K562 (cell line): Measurements from ENCODE around the gene EEA1. TPM values are rescaled to one million over a fixed set of nuclear protein-coding genes. Genes with fewer than 3 reads are reported as not detected.

ENCODE experiments used
- ATAC-seq: fragments of 200-7000 bp; cut with Tn5 transposase; 3 replicates; pipeline ENCODE4 v1.9.1; 2020; ENCODE audit warnings: moderate library complexity
- BruUV-seq: library from RNA; stranded (reverse); fragments of 400-500 nt; replicated peaks from 2 replicates; lab custom pipeline; 2021; lab: Mats Ljungman, UMichigan
- CTCF ChIA-PET: fragments of 300-600 bp; formaldehyde crosslinking; extraction: SDS; loops from one replicate; lab custom pipeline; 2021; ENCODE audit warnings: low intra/inter-chr PET ratio; lab: Yijun Ruan, JAX
- POLR2A ChIA-PET: fragments of 300-600, 350-650 bp; sonication (Branson Sonifier 250); formaldehyde crosslinking; extraction: SDS; loops from one replicate; lab custom pipeline; 2021; ENCODE audit warnings: antibody characterized with exemption, inconsistent platforms; lab: Yijun Ruan, JAX
- DNase-seq, 4 experiments: peaks; one replicate each; pipeline versions ENCODE4 v3.0.0 to v3.0.0-alpha.2; 2011 to 2018; ENCODE audit warnings: low spot score in 3 of 4, mixed read lengths in 3 of 4; ENCODE audit errors: extremely low read depth in 1 of 4
- FAIRE-seq: peaks from 2 replicates; lab custom pipeline; 2011; peaks lifted over from hg19 to GRCh38; lab: Jason Lieb, UNC
- H2AFZ ChIP-seq: 2 replicates; pipeline ENCODE4 v1.6.0; 2011; ENCODE audit warnings: low read depth, low read length, control low read depth, inconsistent platforms
- H3K27ac ChIP-seq: fragments of 200-600 bp; 3 replicates; pipeline ENCODE4 v1.8.0; 2011; ENCODE audit warnings: low read depth, mild to moderate bottlenecking, control low read depth, inconsistent platforms, low read length, moderate library complexity, mixed read lengths; ENCODE audit errors: extremely low read depth
- H3K27me3 ChIP-seq, 2 experiments: fragments of 300-600 bp in 1 of 2; 2 replicates in 1 of 2; 3 replicates in 1 of 2; pipeline versions ENCODE4 v1.6.0 to v1.8.0; 2011; ENCODE audit warnings: inconsistent platforms in 2 of 2, low read length in 2 of 2, mild to moderate bottlenecking in 1 of 2, mixed read lengths in 1 of 2, moderate library complexity in 1 of 2; ENCODE audit not compliant: control insufficient read depth in 2 of 2, insufficient read depth in 2 of 2
- H3K36me3 ChIP-seq: fragments of 300-600 bp; 3 replicates; pipeline ENCODE4 v1.8.0; 2011; ENCODE audit warnings: mild to moderate bottlenecking, low read length, inconsistent platforms; ENCODE audit not compliant: control insufficient read depth, insufficient read depth
- H3K4me1 ChIP-seq, 2 experiments: fragments of 200-600 bp in 1 of 2; replicated peaks in 1 of 2; 2 replicates in 1 of 2; 3 replicates in 1 of 2; pipeline versions ENCODE4 v1.5.1 to v1.8.0; 2011; ENCODE audit warnings: inconsistent platforms in 2 of 2, low read length in 2 of 2, mild to moderate bottlenecking in 1 of 2, mixed read lengths in 1 of 2, moderate library complexity in 1 of 2; ENCODE audit not compliant: control insufficient read depth in 2 of 2, insufficient read depth in 2 of 2
- H3K4me2 ChIP-seq: 2 replicates; pipeline ENCODE4 v1.6.1; 2011; ENCODE audit warnings: low read length, control low read depth, inconsistent platforms, mixed read lengths; ENCODE audit not compliant: insufficient read depth
- H3K4me3 ChIP-seq: fragments of 200-600 bp; sonication (generic), shearing (Covaris generic); 2 replicates; pipeline ENCODE4 v1.5.1; 2016; ENCODE audit warnings: control low read depth, inconsistent platforms
- H3K79me2 ChIP-seq: fragments of 200-600 bp; 3 replicates; pipeline ENCODE4 v1.8.0; 2011; ENCODE audit warnings: low read length, inconsistent platforms; ENCODE audit not compliant: control insufficient read depth, insufficient read depth
- H3K9ac ChIP-seq, 2 experiments: 2 replicates each; pipeline versions ENCODE4 v1.6.0 to v1.6.1; 2011; ENCODE audit warnings: low read depth in 2 of 2, low read length in 2 of 2, control low read depth in 1 of 2, inconsistent platforms in 1 of 2, mild to moderate bottlenecking in 1 of 2, mixed read lengths in 1 of 2; ENCODE audit not compliant: insufficient read depth in 1 of 2
- H3K9me1 ChIP-seq: one replicate; pipeline ENCODE4 v1.6.0; 2011; ENCODE audit warnings: inconsistent platforms, mild to moderate bottlenecking, low read length, moderate library complexity; ENCODE audit not compliant: control insufficient read depth, insufficient read depth
- H3K9me3 ChIP-seq: replicated peaks from 2 replicates; pipeline ENCODE4 v1.5.1; 2011; ENCODE audit warnings: low read depth, low read length, inconsistent platforms; ENCODE audit not compliant: control insufficient read depth, insufficient read depth
- H4K20me1 ChIP-seq: replicated peaks from 2 replicates; pipeline ENCODE4 v1.6.1; 2011; ENCODE audit warnings: low read length, inconsistent platforms, mixed read lengths; ENCODE audit not compliant: control insufficient read depth, insufficient read depth
- ARID2 ChIP-seq: fragments of 450-650 bp; IDR thresholded peaks from 2 replicates; pipeline ENCODE4 v1.6.1; 2017; ENCODE audit warnings: antibody characterized with exemption, mild to moderate bottlenecking
- CSDE1 ChIP-seq, 2 experiments: fragments of 450-650 bp; IDR thresholded peaks; 2 replicates each; pipeline ENCODE4 v1.6.1; 2016; ENCODE audit warnings: mild to moderate bottlenecking in 1 of 2
- CTBP1 ChIP-seq: fragments of 450-650 bp; IDR thresholded peaks from 2 replicates; pipeline ENCODE4 v1.6.1; 2016; ENCODE audit warnings: borderline replicate concordance
- CTCF ChIP-seq, 3 experiments: IDR thresholded peaks in 2 of 3; conservative IDR thresholded peaks in 1 of 3; 2 replicates each; pipeline ENCODE4 v1.5.1; 2011 to 2012; ENCODE audit warnings: low read length in 3 of 3, mild to moderate bottlenecking in 3 of 3, control low read depth in 2 of 3, improper control_type of control experiment in 1 of 3, inconsistent platforms in 1 of 3, low read depth in 1 of 3, mixed read lengths in 1 of 3, moderate library complexity in 1 of 3; ENCODE audit not compliant: insufficient read depth in 2 of 3
- ESRRB ChIP-seq: fragments of 250-450 bp; sonication (Bioruptor Pico); IDR thresholded peaks from 2 replicates; pipeline ENCODE4 v1.5.0; 2020; ENCODE audit warnings: mild to moderate bottlenecking, moderate library complexity, borderline replicate concordance
- FOXM1 ChIP-seq, 2 experiments: fragments of 450-650 bp in 1 of 2; sonication (generic) in 1 of 2; formaldehyde crosslinking in 1 of 2; IDR thresholded peaks; 2 replicates each; pipeline versions ENCODE4 v1.6.1 to v1.9.0; 2017 to 2022; ENCODE audit warnings: low read depth in 2 of 2, mild to moderate bottlenecking in 2 of 2, missing genetic modification reagents in 1 of 2, moderate library complexity in 1 of 2
- NFE2L1 ChIP-seq: fragments of 450-650 bp; IDR thresholded peaks from 2 replicates; pipeline ENCODE4 v1.6.1; 2016; ENCODE audit warnings: missing genetic modification characterization, low read depth, mild to moderate bottlenecking, missing compliant biosample characterization, moderate library complexity, borderline replicate concordance
- POLR2H ChIP-seq: IDR thresholded peaks from 2 replicates; pipeline ENCODE4 v1.6.1; 2016; ENCODE audit warnings: missing genetic modification characterization, low read depth, mild to moderate bottlenecking, control low read depth, missing compliant biosample characterization, moderate library complexity
- PRMT5 ChIP-seq: sonication (generic); formaldehyde crosslinking; IDR thresholded peaks from 2 replicates; pipeline ENCODE4 v1.5.0; 2020; ENCODE audit warnings: missing genetic modification reagents
- PYGO2 ChIP-seq: fragments of 450-650 bp; IDR thresholded peaks from 2 replicates; pipeline ENCODE4 v1.6.1; 2016; ENCODE audit warnings: mild to moderate bottlenecking, missing genetic modification characterization, moderate library complexity, missing compliant biosample characterization
- RAD51 ChIP-seq: fragments of 450-650 bp; IDR thresholded peaks from 2 replicates; pipeline ENCODE4 v1.7.1; 2016; ENCODE audit warnings: low read depth, mild to moderate bottlenecking, borderline replicate concordance
- RB1 ChIP-seq: fragments of 450-650 bp; IDR thresholded peaks from 2 replicates; pipeline ENCODE4 v1.6.1; 2017; ENCODE audit warnings: low read depth, mild to moderate bottlenecking
- SAP30 ChIP-seq: fragments of 200-600 bp; sonication (generic); IDR thresholded peaks from 2 replicates; pipeline ENCODE4 v1.6.1; 2012; ENCODE audit warnings: borderline replicate concordance, low read depth, mild to moderate bottlenecking, moderate library complexity, low read length, control low read depth, inconsistent platforms; ENCODE audit not compliant: insufficient read depth, poor library complexity, severe bottlenecking
- SMAD1 ChIP-seq: fragments of 150-350 bp; IDR thresholded peaks from 2 replicates; pipeline ENCODE4 v1.6.1; 2014; ENCODE audit warnings: low read length, low read depth; ENCODE audit not compliant: partially characterized antibody
- SREBF2 ChIP-seq: sonication (generic); formaldehyde crosslinking; IDR thresholded peaks from 2 replicates; pipeline ENCODE4 v1.4.0; 2020; ENCODE audit warnings: mild to moderate bottlenecking, missing genetic modification reagents
- TAF7 ChIP-seq: fragments of 450-650 bp; IDR thresholded peaks from 2 replicates; pipeline ENCODE4 v1.6.1; 2016; ENCODE audit warnings: missing genetic modification characterization, missing compliant biosample characterization
- THRAP3 ChIP-seq: fragments of 450-650 bp; IDR thresholded peaks from 2 replicates; pipeline ENCODE4 v1.6.1; 2016; ENCODE audit warnings: mild to moderate bottlenecking, inconsistent platforms, borderline replicate concordance
- ZNF354B ChIP-seq: fragments of 250-450 bp; sonication (Bioruptor Pico); IDR thresholded peaks from 2 replicates; pipeline ENCODE4 v1.4.0; 2020
- ZNF699 ChIP-seq: fragments of 250-450 bp; sonication (Bioruptor Pico); IDR thresholded peaks from 2 replicates; pipeline ENCODE4 v1.8.0; 2021; ENCODE audit warnings: mild to moderate bottlenecking, moderate library complexity; ENCODE audit not compliant: insufficient replicate concordance
- WGBS: fragments of 100-300 bp; shearing (Covaris generic); methylation state at CpG from one replicate; pipeline ENCODE4 v1.1.6; 2016; ENCODE audit warnings: low coverage, mixed read lengths; ENCODE audit not compliant: insufficient coverage; ENCODE audit errors: missing lambda C conversion rate; 5-methylcytosine and 5-hydroxymethylcytosine counted together
- in situ Hi-C: fragments of 300-500 bp; cut with MboI; formaldehyde crosslinking; loops from 4 replicates; pipeline ENCODE4 v1.15.0; 2018; ENCODE audit warnings: inconsistent platforms, mixed read lengths
- intact Hi-C: fragments of 100-400 bp; cut with micrococcal nuclease; formaldehyde crosslinking; loops from 2 replicates; pipeline ENCODE4 v1.14.2; 2022
- polyA plus RNA-seq, 8 experiments: library from polyadenylated mRNA; depleted of rRNA in 4 of 8; stranded (reverse) in 5 of 8; unstranded in 3 of 8; fragments of >200 nt; fragmentation: Nextera tagmentation in 2 of 8; fragmentation: Illumina TruSeq in 1 of 8; extraction: Ambion mirVana in 2 of 8; extraction: Trizol in 1 of 8; gene quantifications; 2 replicates each; pipeline versions ENCODE4 v1.2.1 to v1.2.3, GENCODE V29; 2011 to 2014; ENCODE audit warnings: inconsistent platforms in 1 of 8, missing spikeins in 1 of 8
- total RNA-seq, 7 experiments: library from RNA; depleted of rRNA in 6 of 7; stranded (reverse); fragments of >200 nt in 6 of 7; fragmentation: Illumina TruSeq in 2 of 7; extraction: Trizol in 2 of 7; gene quantifications; 2 replicates each; pipeline versions ENCODE4 v1.2.1 to v1.2.3, GENCODE V29; 2011 to 2021; ENCODE audit warnings: low replicate concordance in 1 of 7

EEA1 gene
- total and polyA plus RNA-seq, 9 of the 15 experiments (the other 6 are each of a cell fraction or from before 2014, with no cell fraction given), result 3.5 to 17.1 (median 7.5) TPM

GRCh38 chr12:92938018-92938417 lies 8.9 kb upstream of the EEA1 start:
- H2AFZ ChIP-seq, result 0 out of 2 replicates have a peak overlapping the region, but pooled peaks have one; percentile 0
- no TSS peak for BruUV-seq
- ChIA-PET POLR2A (interaction anchor here (0.5 kb wide), 1 partner anchor 8 kb away, joined by 3 read pairs; no protein-coding TSS in a partner anchor), CTCF (no interaction called here)
- no peaks in the 10 kb centered on the region for H3K9me1 ChIP-seq
- H3K36me3 ChIP-seq, result no peaks in the 10 kb centered on the region
- FAIRE-seq, result no peak
- H4K20me1 ChIP-seq, result no peaks in the 10 kb centered on the region
- no peak for ATAC-seq
- no peaks in the 10 kb centered on the region for H3K79me2 ChIP-seq
- H3K4me2 ChIP-seq, result no peak overlapping the region
- H3K9ac ChIP-seq, result no peak overlapping the region
- no peaks in the 10 kb centered on the region for H3K27me3 ChIP-seq
- in situ Hi-C loops, result loop anchor here (10.0 kb wide), 1 partner anchor 113 kb away; no protein-coding TSS in a partner anchor
- WGBS, result 37% methylated on average over 3 of the region's 3 CpGs
- H3K27ac ChIP-seq, result no peak overlapping the region
- intact Hi-C loops, result no loop called here
- no peaks in the 10 kb centered on the region for H3K9me3 ChIP-seq
- H3K4me3 ChIP-seq, result no peak overlapping the region
- no peak for DNase-seq
- TF ChIP-seq ZNF699, result no peak
- TF ChIP-seq CTCF (IDR thresholded peaks at IDR 0.05 in 2 of 3, conservative IDR thresholded peaks at IDR 0.05 in 1 of 3; ENCODE audit: insufficient read depth in 2 of 3, low read depth in 1 of 3, low read length in 3 of 3), result no peak
- no peak for TF ChIP-seq NFE2L1 (tag)
- no peak for TF ChIP-seq RB1
- no peak for TF ChIP-seq SREBF2 (CRISPR knock-in tag)
- TF ChIP-seq SAP30, result no peak
- no peak for TF ChIP-seq PYGO2
- TF ChIP-seq THRAP3, result no peak
- no peak for TF ChIP-seq SMAD1
- TF ChIP-seq PRMT5 (CRISPR knock-in tag), result no peak
- TF ChIP-seq TAF7 (tag), result no peak
- no peak for TF ChIP-seq ESRRB
- TF ChIP-seq ARID2, result no peak
- TF ChIP-seq ZNF354B (CRISPR knock-in tag), result no peak
- TF ChIP-seq CSDE1 (IDR thresholded peaks at IDR 0.05), result no peak
- no peak for TF ChIP-seq POLR2H (tag)
- TF ChIP-seq RAD51, result no peak
- no peak for TF ChIP-seq FOXM1 (IDR thresholded peaks at IDR 0.05; ENCODE audit: low read depth)
- TF ChIP-seq FOXM1 (CRISPR knock-in tag; IDR thresholded peaks at IDR 0.05; ENCODE audit: low read depth), result no peak
- no peak for TF ChIP-seq CTBP1
- H3K4me1 ChIP-seq, result no peaks in the 10 kb centered on the region
